Erythroblast (primary cell): ENCODE results near the gene CLGN.

Experiments used
- GATA1 ChIP-seq: IDR thresholded peaks from 2 replicates; pipeline ENCODE4 v1.6.1; 2011; ENCODE audit warnings: low read depth, mild to moderate bottlenecking, control low read depth, low read length, moderate library complexity
- POLR2A ChIP-seq: IDR thresholded peaks from 2 replicates; pipeline ENCODE4 v1.6.1; 2011; ENCODE audit warnings: mild to moderate bottlenecking, low read length

- TF ChIP-seq POLR2A, result no peak
- TF ChIP-seq GATA1, result no peak
Measured at GRCh38 chr4:140466146-140466545, 38.7 kb upstream of the CLGN start.
